GM12875 (cell line): ENCODE data around the gene MYBPH.

Experiments used
- H3K4me3 ChIP-seq: one replicate; pipeline ENCODE4 v1.5.1; 2011; ENCODE audit warnings: low read depth, low read length, control low read depth
- TF ChIP-seq, protein P1 (sequence below): IDR thresholded peaks from 2 replicates; pipeline ENCODE4 v1.5.1; 2011; ENCODE audit warnings: low read depth, mild to moderate bottlenecking, control low read depth, inconsistent platforms, low read length, moderate library complexity, borderline replicate concordance; ENCODE audit not compliant: insufficient read depth

The MYBPH gene

DNA sequence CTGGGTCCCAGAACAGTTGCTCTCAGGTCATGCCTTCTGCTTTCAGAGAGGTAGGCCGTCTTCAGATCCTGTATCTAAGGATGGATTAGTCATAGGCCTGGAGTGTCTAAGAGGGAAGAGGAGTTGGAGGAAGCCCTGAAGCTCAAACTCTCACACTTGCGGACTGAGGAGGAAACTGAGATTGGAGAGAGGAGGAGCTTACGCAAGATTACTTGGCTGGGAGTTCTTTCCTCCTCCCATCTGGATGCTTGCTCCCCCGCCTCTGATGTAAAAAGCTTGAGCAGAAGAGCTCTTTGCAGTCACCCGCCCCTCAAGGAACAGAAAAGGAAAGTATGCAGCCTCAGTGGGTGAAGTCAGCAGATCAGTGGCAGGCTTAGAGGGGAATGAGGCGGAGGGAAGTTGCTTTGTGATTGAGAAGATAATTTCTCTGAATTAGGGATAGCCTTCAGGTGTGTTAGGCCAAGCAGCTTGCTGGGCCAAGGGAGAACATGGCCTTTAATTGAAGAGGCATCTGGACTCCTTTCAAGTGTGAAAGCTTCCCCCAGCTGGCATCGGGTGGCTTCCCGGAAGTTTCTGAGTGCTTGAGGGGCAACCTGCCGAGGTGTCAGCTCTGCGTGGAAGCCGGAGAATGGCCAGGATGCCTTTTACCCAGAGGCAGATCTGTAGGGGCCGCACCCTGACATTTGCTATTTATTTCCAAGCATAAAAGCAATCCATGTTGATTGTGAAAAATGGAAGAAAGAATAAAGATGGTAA lies 41.5 kb downstream of the MYBPH start:
- TF ChIP-seq, protein P1, sequence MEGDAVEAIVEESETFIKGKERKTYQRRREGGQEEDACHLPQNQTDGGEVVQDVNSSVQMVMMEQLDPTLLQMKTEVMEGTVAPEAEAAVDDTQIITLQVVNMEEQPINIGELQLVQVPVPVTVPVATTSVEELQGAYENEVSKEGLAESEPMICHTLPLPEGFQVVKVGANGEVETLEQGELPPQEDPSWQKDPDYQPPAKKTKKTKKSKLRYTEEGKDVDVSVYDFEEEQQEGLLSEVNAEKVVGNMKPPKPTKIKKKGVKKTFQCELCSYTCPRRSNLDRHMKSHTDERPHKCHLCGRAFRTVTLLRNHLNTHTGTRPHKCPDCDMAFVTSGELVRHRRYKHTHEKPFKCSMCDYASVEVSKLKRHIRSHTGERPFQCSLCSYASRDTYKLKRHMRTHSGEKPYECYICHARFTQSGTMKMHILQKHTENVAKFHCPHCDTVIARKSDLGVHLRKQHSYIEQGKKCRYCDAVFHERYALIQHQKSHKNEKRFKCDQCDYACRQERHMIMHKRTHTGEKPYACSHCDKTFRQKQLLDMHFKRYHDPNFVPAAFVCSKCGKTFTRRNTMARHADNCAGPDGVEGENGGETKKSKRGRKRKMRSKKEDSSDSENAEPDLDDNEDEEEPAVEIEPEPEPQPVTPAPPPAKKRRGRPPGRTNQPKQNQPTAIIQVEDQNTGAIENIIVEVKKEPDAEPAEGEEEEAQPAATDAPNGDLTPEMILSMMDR: no peak
- H3K4me3 ChIP-seq: no peak overlapping the region

DNA sequence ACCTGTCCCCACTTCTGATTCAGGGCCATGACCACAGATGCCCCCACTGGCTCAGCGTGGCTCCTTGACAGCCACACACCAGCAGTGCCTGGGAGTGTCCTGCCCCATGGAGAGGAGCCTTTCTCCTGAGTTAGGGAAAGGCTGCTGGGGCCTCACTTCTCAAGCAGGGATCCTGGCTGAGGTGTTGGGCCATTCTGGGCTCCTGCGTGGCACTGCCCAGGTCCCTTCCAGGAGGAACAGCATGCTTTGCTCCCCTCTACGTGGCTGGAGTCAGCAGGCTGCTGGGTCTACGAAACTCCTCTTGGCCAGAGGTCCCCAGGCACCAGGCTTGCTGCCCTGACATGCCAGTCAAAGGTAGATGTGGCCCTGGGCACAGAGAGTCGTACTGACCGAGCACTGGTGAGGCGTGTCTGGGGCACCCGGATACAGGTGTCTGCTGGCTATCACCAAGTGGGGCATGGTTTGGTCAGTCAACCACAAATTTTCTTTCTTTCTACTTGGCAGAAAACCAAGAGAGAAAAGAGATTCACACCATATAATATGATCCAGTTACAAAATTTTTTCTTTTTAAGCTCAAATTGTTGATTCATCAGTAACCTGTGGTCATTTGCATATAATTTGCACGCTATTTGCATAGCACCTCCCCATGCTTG lies 44.0 kb downstream of the MYBPH start:
- H3K4me3 ChIP-seq: no peak overlapping the region
- TF ChIP-seq, protein P1: no peak

GRCh38 chr1:203130358-203130985 lies 45.2 kb downstream of the MYBPH start:
- H3K4me3 ChIP-seq: no peak overlapping the region
- TF ChIP-seq, protein P1: no peak

- TF ChIP-seq, protein P1: no peak
- H3K4me3 ChIP-seq: no peak overlapping the region
Measured at GRCh38 chr1:203129501-203130231, 46.0 kb downstream of the MYBPH start.

GRCh38 chr1:203128716-203129500 lies 46.7 kb downstream of the MYBPH start:
- TF ChIP-seq, protein P1: no peak
- no peak overlapping the region for H3K4me3 ChIP-seq

DNA sequence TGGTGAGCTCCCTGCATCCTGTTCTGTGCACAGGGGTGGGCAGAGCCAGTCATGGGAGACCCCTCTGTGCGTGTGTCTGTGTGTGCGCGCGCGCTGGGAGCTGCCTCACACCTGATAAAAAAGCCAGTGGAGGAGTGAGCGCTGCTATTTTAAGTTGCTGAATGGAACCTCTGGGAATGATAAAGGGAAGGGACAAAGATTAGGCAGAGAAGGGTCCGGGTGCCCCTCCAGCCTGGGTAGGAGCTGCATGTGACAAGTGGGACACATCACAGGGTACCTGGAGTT lies 47.3 kb downstream of the MYBPH start:
- H3K4me3 ChIP-seq: no peak overlapping the region
- TF ChIP-seq, protein P1: no peak
